Pulmonary artery endothelial cell (primary cell): ENCODE results near the gene TM7SF2. TPM values are rescaled to one million over a fixed set of nuclear protein-coding genes. Genes with fewer than 3 reads are reported as not detected.

Experiments used
- DNase-seq: peaks from one replicate; pipeline ENCODE4 v3.0.0-alpha.2; 2011; ENCODE audit warnings: low read depth, low spot score
- total RNA-seq: library from RNA; depleted of rRNA; stranded (reverse); fragments of >200 nt; gene quantifications from 2 replicates; pipeline ENCODE4 v1.2.3, GENCODE V29; 2014

The TM7SF2 gene
- total RNA-seq, 1 donor from 2014 or later = 28.7 TPM

DNA sequence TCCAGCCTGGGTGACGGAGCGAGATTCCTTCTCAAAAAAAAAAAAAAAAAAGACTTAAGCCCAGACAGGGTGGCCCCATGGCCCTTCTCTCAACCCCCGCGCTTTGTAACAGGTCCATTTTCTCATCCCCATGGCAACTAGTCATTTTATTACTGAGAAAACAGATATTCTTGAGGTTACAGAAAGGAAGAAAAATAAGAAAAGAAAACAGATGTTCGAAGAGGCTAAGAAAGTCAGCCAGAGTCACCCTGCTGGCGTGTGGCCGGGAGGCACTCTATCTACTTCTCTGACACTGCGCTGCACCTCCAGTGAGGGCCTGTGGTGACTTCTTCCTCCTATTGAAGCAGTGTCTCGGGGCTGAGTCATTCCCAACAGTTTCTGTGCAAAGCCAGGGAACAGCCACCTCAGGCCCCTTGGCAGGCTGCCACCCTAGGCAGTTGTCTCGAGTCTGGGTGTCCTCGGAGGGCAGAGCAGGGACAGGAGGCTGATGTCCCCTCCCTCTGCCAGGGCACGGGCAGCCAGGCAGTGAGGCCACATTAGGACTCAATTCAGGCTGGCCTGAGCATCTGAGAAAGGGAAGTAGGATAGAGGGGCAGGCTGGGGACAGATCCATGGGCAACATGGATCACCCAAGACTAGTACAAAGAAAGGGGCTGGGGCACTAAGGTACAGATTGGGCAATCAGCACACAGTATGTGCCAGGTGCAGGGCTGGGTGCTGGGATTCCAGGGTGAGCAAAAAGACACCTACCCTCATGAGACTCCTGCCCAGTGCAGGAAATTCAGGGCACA is 39.0 kb downstream of the TM7SF2 start:
- no peak for DNase-seq

DNA sequence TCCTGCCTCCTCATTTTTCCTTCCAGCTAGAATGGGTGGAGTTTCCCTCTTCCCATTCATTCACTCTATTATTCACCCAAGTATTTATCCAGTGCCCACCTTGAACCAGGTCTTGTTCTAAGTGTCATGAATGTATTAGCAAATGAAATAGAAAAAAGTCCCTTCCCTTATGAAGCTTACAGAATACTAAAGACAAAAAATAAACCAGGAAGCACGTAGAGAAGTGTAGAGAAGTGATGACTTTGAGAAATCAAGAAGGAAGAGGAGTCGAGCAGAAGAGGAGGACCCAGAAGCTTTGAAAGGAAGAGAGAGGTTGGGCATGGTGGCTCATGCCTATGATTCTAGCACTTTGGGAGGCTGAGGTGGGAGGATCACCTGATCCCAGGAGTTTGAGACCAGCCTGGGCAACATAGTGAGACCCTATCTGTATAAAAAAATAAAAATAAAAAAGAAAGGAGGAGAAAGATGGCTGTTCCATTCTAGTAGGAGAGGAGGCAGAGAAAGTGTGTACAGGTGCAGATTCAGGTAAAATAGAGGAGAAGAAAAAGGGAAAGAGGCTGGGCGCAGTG is 39.7 kb downstream of the TM7SF2 start:
- no peak for DNase-seq

DNA sequence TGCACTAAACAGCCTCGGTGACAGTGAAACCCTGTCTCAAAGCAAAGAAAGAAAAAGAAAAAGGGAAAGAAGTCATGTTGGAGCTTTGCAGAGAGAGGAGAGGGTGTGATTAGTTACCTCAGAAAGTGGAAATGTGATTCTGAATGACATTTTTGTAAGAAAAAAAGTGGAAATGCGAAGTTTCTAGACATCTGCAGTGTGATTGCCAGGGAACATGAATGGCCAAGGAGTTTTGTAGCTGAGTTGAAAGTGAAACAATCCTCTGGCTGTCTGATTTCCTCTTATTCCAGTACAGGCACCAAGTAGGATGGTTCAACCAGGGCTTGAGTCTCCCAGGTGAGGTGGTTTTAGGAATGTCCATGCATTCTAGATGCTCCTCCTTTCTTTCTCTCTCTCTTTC is 40.5 kb downstream of the TM7SF2 start:
- DNase-seq = no peak

DNA sequence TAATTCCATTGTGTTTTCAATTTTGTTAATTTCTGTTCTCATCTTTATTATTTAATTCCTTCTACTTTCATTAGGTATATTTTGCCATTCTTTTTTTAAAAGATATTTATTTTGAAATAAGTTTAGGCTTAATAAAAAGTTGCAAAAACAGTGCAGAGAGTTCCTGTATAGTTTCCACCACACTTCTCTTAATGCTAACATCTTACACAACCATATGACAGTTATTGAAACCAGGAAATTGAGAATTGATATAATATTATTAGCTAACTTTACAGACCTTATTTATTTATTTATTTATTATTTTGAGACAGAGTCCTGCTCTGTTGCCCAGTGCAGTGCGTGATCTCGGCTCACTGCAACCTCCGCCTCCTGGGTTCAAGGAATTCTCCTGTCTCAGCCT is 44.6 kb downstream of the TM7SF2 start:
- DNase-seq = no peak

DNA sequence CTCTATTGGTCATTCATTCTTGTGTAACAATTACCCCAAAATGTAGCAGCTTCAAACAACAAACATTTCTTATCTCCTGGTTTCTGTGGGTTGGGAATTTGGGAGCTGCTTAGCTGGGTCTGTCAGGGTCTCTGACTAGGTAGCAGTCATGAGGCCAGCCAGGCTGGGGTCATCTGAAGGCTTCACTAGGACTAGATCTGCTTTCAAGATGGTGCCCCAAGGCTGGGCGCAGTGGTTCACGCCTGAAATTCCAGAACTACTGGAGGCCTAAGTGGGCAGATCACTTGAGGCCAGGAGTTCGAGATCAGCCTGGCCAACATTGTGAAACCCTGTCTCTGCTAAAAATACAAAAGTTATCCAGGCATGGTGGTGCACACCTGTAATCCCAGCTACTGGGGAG is 45.3 kb downstream of the TM7SF2 start:
- DNase-seq = no peak

DNA sequence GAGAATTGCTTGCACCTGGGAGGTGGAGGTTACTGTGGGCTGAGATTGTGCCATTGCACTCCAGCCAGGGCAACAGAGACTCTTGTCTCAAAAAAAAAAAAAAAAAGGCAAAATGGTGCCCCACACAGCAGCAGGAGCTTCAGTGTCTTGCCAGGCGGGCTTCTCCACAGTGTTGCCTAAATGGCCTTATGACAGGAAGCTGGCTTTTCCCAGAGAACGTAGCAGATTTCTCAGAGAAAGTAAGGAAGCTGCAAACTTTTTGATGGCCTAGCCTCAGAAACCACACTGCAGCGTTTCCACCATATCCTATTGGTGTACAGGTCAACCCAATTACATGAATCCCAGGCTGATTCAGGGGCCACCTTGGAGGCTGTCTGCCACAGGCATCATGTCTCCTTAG is 45.7 kb downstream of the TM7SF2 start:
- DNase-seq = no peak

DNA sequence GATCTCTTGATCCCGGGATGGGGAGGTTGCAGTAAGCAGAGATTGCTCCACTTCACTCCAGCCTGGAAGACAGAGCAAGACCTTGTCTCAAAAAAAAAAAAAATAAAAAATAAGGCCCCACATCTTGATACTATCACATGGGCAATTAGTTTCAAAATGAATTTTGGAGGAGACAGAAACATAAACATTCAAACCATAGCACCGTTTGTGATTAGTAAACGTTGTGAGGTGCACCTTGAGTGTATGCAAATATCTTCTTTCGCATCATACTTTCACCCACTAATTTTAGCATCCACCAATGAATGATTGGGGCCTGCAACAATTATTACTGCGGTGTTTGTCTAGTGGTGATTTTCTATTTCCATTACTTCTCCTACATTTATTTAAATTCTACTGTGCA is 47.3 kb downstream of the TM7SF2 start:
- DNase-seq = no peak

DNA sequence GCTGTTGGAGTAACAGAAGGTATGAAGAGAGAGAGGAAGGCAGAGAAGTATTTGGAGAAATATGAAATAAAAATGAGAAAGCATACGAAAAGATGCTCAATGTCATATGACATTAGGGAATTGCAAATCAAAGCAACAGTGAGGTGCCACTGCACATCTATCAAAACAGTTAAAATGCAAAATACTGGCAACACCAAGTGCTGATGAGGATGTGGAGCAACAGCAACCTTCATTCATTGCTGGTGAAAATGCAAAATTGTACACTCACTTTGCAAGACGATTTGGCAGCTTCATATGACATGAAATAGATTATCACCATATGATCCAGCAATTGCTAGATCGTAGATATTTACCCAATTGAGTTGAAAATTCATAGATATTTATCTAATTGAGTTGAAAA is 49.0 kb downstream of the TM7SF2 start:
- no peak for DNase-seq

DNA sequence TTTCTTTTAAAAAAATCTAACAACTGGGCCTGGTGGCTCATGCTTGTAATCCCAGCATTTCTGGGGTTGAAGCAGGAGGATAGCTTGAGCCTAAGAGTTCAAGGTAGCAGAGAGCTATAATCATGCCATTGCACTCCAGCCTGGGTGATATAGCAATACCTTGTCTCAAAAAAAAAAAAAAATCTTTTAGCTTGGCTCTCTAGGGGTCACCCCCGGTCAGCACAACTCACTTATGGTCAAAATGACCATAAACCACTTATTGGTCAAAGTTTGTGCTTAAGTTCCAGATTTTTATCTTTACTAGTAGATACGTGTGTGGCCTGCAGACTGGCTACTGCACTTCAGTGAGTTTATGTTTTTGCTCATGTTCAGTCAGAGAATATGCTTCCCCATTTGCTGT is 52.0 kb downstream of the TM7SF2 start:
- DNase-seq = no peak

Other genes starting within 250 kb of the TM7SF2 start
- gene EHD1, start 233.3 kb upstream of the TM7SF2 start, total RNA-seq = 110 and 122 TPM in 2 replicates
- gene ATG2A, start 194.7 kb upstream of the TM7SF2 start, total RNA-seq = 8.8 and 9.6 TPM in 2 replicates
- 9.7 and 12.1 TPM in 2 replicates for gene PPP2R5B, start 187.2 kb upstream of the TM7SF2 start, total RNA-seq
- gene GPHA2, start 176.0 kb upstream of the TM7SF2 start, total RNA-seq = not detected in 2 replicates
- not detected in 2 replicates for gene MAJIN, start 139.8 kb upstream of the TM7SF2 start, total RNA-seq
- 0.40 and 1.1 TPM in 2 replicates for gene BATF2, start 114.9 kb upstream of the TM7SF2 start, total RNA-seq
- gene ARL2, start 97.7 kb upstream of the TM7SF2 start, total RNA-seq = 93.5 and 124 TPM in 2 replicates
- 8.2 and 10.5 TPM in 2 replicates for gene SNX15, start 84.4 kb upstream of the TM7SF2 start, total RNA-seq
- 9.4 and 11.4 TPM in 2 replicates for gene SAC3D1, start 70.7 kb upstream of the TM7SF2 start, total RNA-seq
- gene NAALADL1, start 53.3 kb upstream of the TM7SF2 start, total RNA-seq = 10.7 and 15.9 TPM in 2 replicates
- 9.0 and 16.0 TPM in 2 replicates for gene CDCA5, start 27.8 kb upstream of the TM7SF2 start, total RNA-seq
- 32.9 and 34.6 TPM in 2 replicates for gene ZFPL1, start 27.6 kb upstream of the TM7SF2 start, total RNA-seq
- gene VPS51, start 15.7 kb upstream of the TM7SF2 start, total RNA-seq = 174 and 190 TPM in 2 replicates
- 10.0 and 11.3 TPM in 2 replicates for gene ZNHIT2, start 5.8 kb downstream of the TM7SF2 start, total RNA-seq
- 222 and 473 TPM in 2 replicates for gene FAU, start 10.3 kb downstream of the TM7SF2 start, total RNA-seq
- gene MRPL49, start 10.4 kb downstream of the TM7SF2 start, total RNA-seq = 52.2 and 58.2 TPM in 2 replicates
- gene SYVN1, start 22.6 kb downstream of the TM7SF2 start, total RNA-seq = 7.1 and 11.4 TPM in 2 replicates
- not detected in 2 replicates for gene SPDYC, start 58.4 kb downstream of the TM7SF2 start, total RNA-seq
- gene CAPN1, start 70.1 kb downstream of the TM7SF2 start, total RNA-seq = 151 and 203 TPM in 2 replicates
- 9.2 and 15.3 TPM in 2 replicates for gene POLA2, start 150.1 kb downstream of the TM7SF2 start, total RNA-seq
- 19.5 and 22.5 TPM in 2 replicates for gene CDC42EP2, start 203.0 kb downstream of the TM7SF2 start, total RNA-seq
- gene DPF2, start 222.0 kb downstream of the TM7SF2 start, total RNA-seq = 24.3 and 38.3 TPM in 2 replicates
- 0.32 and 0.33 TPM in 2 replicates for gene TIGD3, start 242.9 kb downstream of the TM7SF2 start, total RNA-seq